ENCODE measurements around the gene FOXL3.

The FOXL3 gene

GRCh38 chr7:309586-310228, 19.7 kb downstream of the FOXL3 start:
- H3K27me3 ChIP-seq (ENCODE audit: low read depth, low read length) = peaks cover 5% of the 10 kb centered on the region
- H3K9me3 ChIP-seq (ENCODE audit: control insufficient read depth in 1 of 2, low read length in 2 of 2) = peaks cover 0 to 4% of the 10 kb centered on the region in 2 donors
- no peak overlapping the region for H3K27ac ChIP-seq (ENCODE audit: low read length)
- no peaks in the 10 kb centered on the region for H3K36me3 ChIP-seq (ENCODE audit: control insufficient read depth in 1 of 2, insufficient read depth in 2 of 2, low read length in 2 of 2)
- no peak overlapping the region for H3K4me3 ChIP-seq (ENCODE audit: low read depth in 1 of 2, low read length in 2 of 2)
- no peaks in the 10 kb centered on the region for H3K4me1 ChIP-seq (ENCODE audit: control insufficient read depth in 1 of 2, insufficient read depth in 2 of 2, low read length in 2 of 2)

GRCh38 chr7:311131-311680, 21.2 kb downstream of the FOXL3 start:
- Histone ChIP-seq H3K4me1 (ENCODE audit: control insufficient read depth in 1 of 2, insufficient read depth in 2 of 2, low read length in 2 of 2) (no peaks in the 10 kb centered on the region), H3K9me3 (ENCODE audit: control insufficient read depth in 1 of 2, low read length in 2 of 2) (peaks cover 0 to 4% of the 10 kb centered on the region in 2 donors), H3K27ac (ENCODE audit: low read length) (no peak overlapping the region), H3K4me3 (ENCODE audit: low read depth in 1 of 2, low read length in 2 of 2) (no peak overlapping the region), H3K27me3 (ENCODE audit: low read depth, low read length) (peaks cover 5% of the 10 kb centered on the region), H3K36me3 (ENCODE audit: control insufficient read depth in 1 of 2, insufficient read depth in 2 of 2, low read length in 2 of 2) (no peaks in the 10 kb centered on the region)

- H3K4me3 ChIP-seq (ENCODE audit: low read depth in 1 of 2, low read length in 2 of 2) = no peak overlapping the region
- H3K9me3 ChIP-seq (ENCODE audit: control insufficient read depth in 1 of 2, low read length in 2 of 2) = peaks cover 0 to 4% of the 10 kb centered on the region in 2 donors
- no peaks in the 10 kb centered on the region for H3K4me1 ChIP-seq (ENCODE audit: control insufficient read depth in 1 of 2, insufficient read depth in 2 of 2, low read length in 2 of 2)
- H3K27ac ChIP-seq (ENCODE audit: low read length) = no peak overlapping the region
- H3K36me3 ChIP-seq (ENCODE audit: control insufficient read depth in 1 of 2, insufficient read depth in 2 of 2, low read length in 2 of 2) = no peaks in the 10 kb centered on the region
- peaks cover 5% of the 10 kb centered on the region for H3K27me3 ChIP-seq (ENCODE audit: low read depth, low read length)
These were observed 21.8 kb downstream of the FOXL3 start for GRCh38 chr7:311796-312195.

GRCh38 chr7:312424-312823, 22.5 kb downstream of the FOXL3 start:
- H3K27ac ChIP-seq (ENCODE audit: low read length) = no peak overlapping the region
- peaks cover 5% of the 10 kb centered on the region for H3K27me3 ChIP-seq (ENCODE audit: low read depth, low read length)
- peaks cover 0 to 4% of the 10 kb centered on the region in 2 donors for H3K9me3 ChIP-seq (ENCODE audit: control insufficient read depth in 1 of 2, low read length in 2 of 2)
- no peaks in the 10 kb centered on the region for H3K4me1 ChIP-seq (ENCODE audit: control insufficient read depth in 1 of 2, insufficient read depth in 2 of 2, low read length in 2 of 2)
- H3K36me3 ChIP-seq (ENCODE audit: control insufficient read depth in 1 of 2, insufficient read depth in 2 of 2, low read length in 2 of 2) = no peaks in the 10 kb centered on the region
- H3K4me3 ChIP-seq (ENCODE audit: low read depth in 1 of 2, low read length in 2 of 2) = no peak overlapping the region

GRCh38 chr7:314853-315252, 24.9 kb downstream of the FOXL3 start:
- Histone ChIP-seq H3K36me3 (ENCODE audit: control insufficient read depth in 1 of 2, insufficient read depth in 2 of 2, low read length in 2 of 2) (no peaks in the 10 kb centered on the region), H3K27ac (ENCODE audit: low read length) (no peak overlapping the region), H3K27me3 (ENCODE audit: low read depth, low read length) (peaks cover 8% of the 10 kb centered on the region), H3K4me3 (ENCODE audit: low read depth in 1 of 2, low read length in 2 of 2) (no peak overlapping the region), H3K9me3 (ENCODE audit: control insufficient read depth in 1 of 2, low read length in 2 of 2) (no peaks in the 10 kb centered on the region), H3K4me1 (ENCODE audit: control insufficient read depth in 1 of 2, insufficient read depth in 2 of 2, low read length in 2 of 2) (no peaks in the 10 kb centered on the region)

GRCh38 chr7:315516-316265, 25.7 kb downstream of the FOXL3 start:
- Histone ChIP-seq H3K27ac (ENCODE audit: low read length) (no peak overlapping the region), H3K9me3 (ENCODE audit: control insufficient read depth in 1 of 2, low read length in 2 of 2) (no peaks in the 10 kb centered on the region), H3K36me3 (ENCODE audit: control insufficient read depth in 1 of 2, insufficient read depth in 2 of 2, low read length in 2 of 2) (no peaks in the 10 kb centered on the region), H3K4me1 (ENCODE audit: control insufficient read depth in 1 of 2, insufficient read depth in 2 of 2, low read length in 2 of 2) (no peaks in the 10 kb centered on the region), H3K27me3 (ENCODE audit: low read depth, low read length) (peaks cover 8% of the 10 kb centered on the region), H3K4me3 (ENCODE audit: low read depth in 1 of 2, low read length in 2 of 2) (no peak overlapping the region)

- H3K4me3 ChIP-seq (ENCODE audit: low read depth in 1 of 2, low read length in 2 of 2) = no peak overlapping the region
- no peak overlapping the region for H3K27ac ChIP-seq (ENCODE audit: low read length)
- peaks cover 0 to 5% of the 10 kb centered on the region in 2 donors for H3K4me1 ChIP-seq (ENCODE audit: control insufficient read depth in 1 of 2, insufficient read depth in 2 of 2, low read length in 2 of 2)
- no peaks in the 10 kb centered on the region for H3K9me3 ChIP-seq (ENCODE audit: control insufficient read depth in 1 of 2, low read length in 2 of 2)
- no peaks in the 10 kb centered on the region for H3K36me3 ChIP-seq (ENCODE audit: control insufficient read depth in 1 of 2, insufficient read depth in 2 of 2, low read length in 2 of 2)
- H3K27me3 ChIP-seq (ENCODE audit: low read depth, low read length) = peaks cover 8% of the 10 kb centered on the region
These were observed 27.9 kb downstream of the FOXL3 start for GRCh38 chr7:317643-318405.

GRCh38 chr7:318476-318875, 28.5 kb downstream of the FOXL3 start:
- Histone ChIP-seq H3K4me3 (ENCODE audit: low read depth in 1 of 2, low read length in 2 of 2) (no peak overlapping the region), H3K9me3 (ENCODE audit: control insufficient read depth in 1 of 2, low read length in 2 of 2) (no peaks in the 10 kb centered on the region), H3K27ac (ENCODE audit: low read length) (no peak overlapping the region), H3K36me3 (ENCODE audit: control insufficient read depth in 1 of 2, insufficient read depth in 2 of 2, low read length in 2 of 2) (no peaks in the 10 kb centered on the region), H3K27me3 (ENCODE audit: low read depth, low read length) (peaks cover 7% of the 10 kb centered on the region), H3K4me1 (ENCODE audit: control insufficient read depth in 1 of 2, insufficient read depth in 2 of 2, low read length in 2 of 2) (peaks cover 0 to 5% of the 10 kb centered on the region in 2 donors)

GRCh38 chr7:318878-319661, 29.1 kb downstream of the FOXL3 start:
- peaks cover 3% of the 10 kb centered on the region for H3K27me3 ChIP-seq (ENCODE audit: low read depth, low read length)
- no peaks in the 10 kb centered on the region for H3K36me3 ChIP-seq (ENCODE audit: control insufficient read depth in 1 of 2, insufficient read depth in 2 of 2, low read length in 2 of 2)
- peaks cover 0 to 5% of the 10 kb centered on the region in 2 donors for H3K4me1 ChIP-seq (ENCODE audit: control insufficient read depth in 1 of 2, insufficient read depth in 2 of 2, low read length in 2 of 2)
- H3K4me3 ChIP-seq (ENCODE audit: low read depth in 1 of 2, low read length in 2 of 2) = no peak overlapping the region
- H3K27ac ChIP-seq (ENCODE audit: low read length) = no peak overlapping the region
- no peaks in the 10 kb centered on the region for H3K9me3 ChIP-seq (ENCODE audit: control insufficient read depth in 1 of 2, low read length in 2 of 2)

- Histone ChIP-seq H3K27ac (ENCODE audit: low read length) (peak overlapping the region; percentile 21), H3K27me3 (ENCODE audit: low read depth, low read length) (peaks cover 3% of the 10 kb centered on the region), H3K4me1 (ENCODE audit: control insufficient read depth in 1 of 2, insufficient read depth in 2 of 2, low read length in 2 of 2) (peaks cover 0 to 5% of the 10 kb centered on the region in 2 donors), H3K36me3 (ENCODE audit: control insufficient read depth in 1 of 2, insufficient read depth in 2 of 2, low read length in 2 of 2) (no peaks in the 10 kb centered on the region), H3K4me3 (ENCODE audit: low read depth in 1 of 2, low read length in 2 of 2) (no peak overlapping the region), H3K9me3 (ENCODE audit: control insufficient read depth in 1 of 2, low read length in 2 of 2) (no peaks in the 10 kb centered on the region)
These were observed 30.3 kb downstream of the FOXL3 start for GRCh38 chr7:320297-320696.
